NCI-H526 treated with DMSO at 0.1 percent for 48 hours (cell line): ENCODE measurements around the gene ANKRD63.

Experiments
- DNase-seq: peaks from one replicate; lab custom pipeline; 2025; lab: John Stamatoyannopoulos, UW

Gene ANKRD63

GRCh38 chr15:40313531-40314398, 30.9 kb upstream of the ANKRD63 start:
- peak; percentile 4 for DNase-seq

GRCh38 chr15:40312370-40313158, 29.7 kb upstream of the ANKRD63 start:
- no peak for DNase-seq

DNA sequence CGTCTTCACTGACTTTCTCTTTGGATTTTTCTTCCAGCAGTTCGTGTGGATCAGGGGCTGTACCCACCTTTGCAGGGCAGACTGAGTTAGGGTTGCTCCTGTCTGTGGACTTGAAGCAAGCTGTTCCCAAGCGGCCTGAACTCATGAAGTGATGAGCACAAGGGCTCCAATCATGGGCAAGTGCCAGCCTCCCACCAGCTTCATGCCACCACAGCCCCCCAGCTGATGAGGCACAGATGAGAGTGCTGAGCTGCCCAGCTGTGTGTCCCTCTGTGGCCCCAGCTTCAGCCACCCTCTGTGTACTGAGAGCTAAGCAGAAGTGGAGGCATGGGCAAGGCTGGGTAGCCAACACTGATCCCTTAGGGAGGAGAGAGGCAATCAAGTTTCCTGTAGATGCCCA, 28.1 kb upstream of the ANKRD63 start:
- DNase-seq: no peak

DNA sequence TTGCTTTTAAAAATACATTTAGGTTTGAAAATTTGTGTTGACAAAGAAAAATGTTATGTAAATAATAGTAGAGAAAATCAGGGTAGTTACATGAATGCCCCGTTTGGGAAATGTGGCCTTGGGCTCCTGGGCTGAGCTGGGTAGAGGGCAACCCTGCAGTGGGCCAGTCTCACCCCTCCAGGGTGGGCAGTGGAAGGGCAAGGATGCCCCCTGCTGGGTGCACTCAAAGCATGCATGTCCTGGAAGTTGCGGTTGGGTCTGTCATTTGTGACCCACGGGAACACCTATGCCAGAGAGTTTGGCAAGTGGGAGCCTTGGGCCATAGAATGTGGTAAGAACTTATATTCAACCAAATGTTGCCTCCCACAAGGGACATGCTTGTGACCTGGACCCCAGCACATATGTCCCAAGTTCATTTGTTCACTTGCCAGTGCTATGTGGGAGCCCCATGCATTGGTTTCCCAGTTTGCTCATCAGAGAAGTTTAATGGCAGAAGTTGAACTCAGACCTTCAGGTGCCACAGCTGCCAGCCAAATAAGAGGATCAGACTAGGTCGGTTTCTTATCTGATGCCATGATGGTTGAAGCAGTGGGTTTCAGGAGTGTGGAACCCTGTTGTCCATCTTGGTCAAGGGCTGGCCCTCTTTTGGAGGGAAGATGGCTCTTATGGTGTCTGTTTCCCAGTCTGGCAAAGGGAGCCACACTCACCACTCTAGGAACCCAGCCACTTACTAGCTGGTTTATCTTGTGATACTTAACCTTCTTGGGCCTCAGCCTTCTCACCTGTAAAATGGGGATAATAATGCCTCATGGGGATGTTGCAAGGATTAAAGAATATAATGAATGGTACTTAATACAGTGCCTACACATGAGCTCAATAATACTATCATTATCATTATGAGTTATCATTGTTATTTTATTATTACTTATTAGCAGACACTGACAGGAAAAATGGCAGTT, 27.4 kb upstream of the ANKRD63 start:
- no peak for DNase-seq

GRCh38 chr15:40309344-40309862, 26.5 kb upstream of the ANKRD63 start:
- DNase-seq: peak; percentile 7

DNA sequence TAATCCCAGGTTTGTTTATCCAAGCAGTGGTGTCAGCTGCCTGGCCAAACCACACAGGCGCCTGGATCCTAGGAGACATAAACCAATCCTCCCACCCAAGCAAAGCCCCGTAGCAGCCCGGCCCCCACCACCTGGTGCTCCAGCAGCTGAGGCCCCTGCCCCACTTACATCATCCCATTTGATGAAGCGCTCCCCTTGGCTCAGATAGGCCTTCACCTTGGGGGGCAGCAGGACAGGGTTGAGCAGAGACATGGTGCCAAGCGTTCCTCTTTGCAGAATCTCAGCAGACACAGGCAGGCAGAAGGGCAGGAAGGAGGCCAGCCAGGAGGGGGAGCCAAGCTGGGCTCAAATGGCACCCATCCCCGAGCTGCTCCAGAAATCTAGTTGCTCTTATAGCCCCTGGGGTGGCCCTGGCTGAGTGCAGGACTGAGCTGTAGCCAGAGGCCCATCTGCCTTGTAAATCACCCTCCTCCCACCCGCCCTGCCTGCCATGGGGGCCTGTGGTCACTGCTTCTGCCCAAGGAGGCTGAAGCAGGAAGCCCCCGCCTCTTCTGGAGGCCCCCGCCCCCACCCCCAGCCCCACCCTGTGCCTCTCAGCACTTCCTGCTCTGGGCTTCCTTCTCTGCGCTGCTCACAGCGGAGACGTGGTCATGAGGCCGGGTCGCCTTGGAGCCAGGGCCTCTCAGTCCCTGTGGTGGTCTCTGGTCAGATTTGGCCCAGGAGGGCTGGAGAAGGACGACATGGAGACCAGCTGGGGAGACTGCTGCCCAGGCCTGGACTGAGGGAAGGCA, 24.8 kb upstream of the ANKRD63 start, which contains the start of gene PLCB2:
Gene PLCB2, minus strand, starts transcription at position 515 of the 791 bp plus-strand sequence. Its CDS starts 263 bp downstream, at position 252.
- peak; percentile 51 for DNase-seq

DNA sequence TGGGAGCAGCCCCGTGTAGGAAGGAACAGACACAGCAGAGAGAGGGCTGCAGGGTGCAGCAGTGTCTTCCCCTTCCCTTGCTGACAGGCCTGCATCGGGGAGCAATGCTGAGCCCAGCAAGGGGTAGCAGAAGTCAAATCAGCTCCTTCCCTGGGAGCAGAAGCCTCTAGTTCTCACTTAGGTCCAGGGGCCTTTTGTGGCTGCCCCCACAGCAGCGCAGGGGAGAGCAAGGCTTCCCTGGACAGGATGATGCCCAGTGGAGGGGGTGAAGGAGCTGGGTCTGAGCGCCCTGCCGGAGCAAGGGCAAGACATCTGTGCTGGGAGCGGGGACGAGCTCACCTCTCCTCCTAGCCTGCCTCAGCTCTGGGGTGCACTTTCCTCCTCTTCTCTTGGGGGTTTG, 24.0 kb upstream of the ANKRD63 start:
- no peak for DNase-seq

DNA sequence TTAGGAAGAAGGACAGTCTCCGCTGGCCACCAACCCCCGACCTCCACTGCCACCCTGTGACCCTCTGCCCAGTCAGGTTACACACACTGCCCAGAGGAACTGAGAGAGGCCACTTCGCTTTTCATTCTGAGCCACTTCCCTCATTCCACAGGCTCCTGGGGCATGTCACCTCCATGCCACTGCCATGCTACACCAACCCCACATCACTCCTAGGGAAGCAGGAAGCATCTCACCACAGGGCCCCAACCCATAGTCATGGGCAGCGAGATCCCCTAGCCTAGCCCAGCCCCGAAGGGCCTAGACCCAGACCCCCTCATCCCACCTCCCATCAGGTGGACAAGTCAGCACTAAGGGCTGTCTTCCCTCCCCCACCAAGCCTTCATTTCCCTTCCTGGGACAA, 23.5 kb upstream of the ANKRD63 start:
- DNase-seq: no peak

- no peak for DNase-seq
Observed at GRCh38 chr15:40305281-40305680, 22.4 kb upstream of the ANKRD63 start.

DNA sequence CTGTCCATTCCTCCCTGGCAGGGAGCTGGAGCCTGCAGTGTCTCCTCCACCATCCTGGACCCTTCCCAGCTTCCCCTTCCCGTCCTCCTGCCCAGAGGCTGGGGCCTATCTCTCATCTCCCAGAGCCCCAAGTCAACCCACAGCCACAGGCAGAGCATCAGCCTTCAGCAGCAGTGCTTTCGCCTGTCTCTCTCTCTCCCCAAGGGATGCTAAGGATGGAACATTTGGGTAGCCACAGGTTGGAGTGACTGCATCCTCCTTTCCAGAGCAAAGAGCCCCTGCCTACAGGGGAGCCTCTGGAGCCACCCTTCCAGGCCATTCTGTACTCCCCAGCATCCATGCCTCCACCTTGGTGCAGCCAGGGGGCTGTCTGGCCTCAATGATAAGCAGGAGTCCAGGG, 20.7 kb upstream of the ANKRD63 start:
- no peak for DNase-seq

DNA sequence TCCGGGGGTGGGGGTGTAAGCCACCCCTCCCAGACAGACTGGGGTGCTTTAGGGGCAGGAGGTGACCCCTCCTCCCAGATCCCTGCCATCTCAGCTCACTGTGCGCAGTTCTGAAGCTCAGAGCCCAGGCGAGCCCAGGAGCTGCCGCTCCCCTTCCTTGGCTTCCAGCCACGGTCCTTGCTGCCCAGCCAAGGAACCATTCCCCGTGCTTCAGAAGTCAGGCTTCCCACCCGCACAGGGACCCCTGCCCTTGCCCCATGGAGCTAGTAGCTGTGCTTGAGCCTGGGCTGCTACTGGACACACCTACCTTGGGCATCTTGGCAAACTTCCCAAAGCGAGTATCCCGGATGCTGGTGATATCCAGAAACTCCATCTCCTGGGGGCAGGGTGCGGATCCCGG, 20.1 kb upstream of the ANKRD63 start:
- no peak for DNase-seq

GRCh38 chr15:40302288-40302886, 19.5 kb upstream of the ANKRD63 start:
- no peak for DNase-seq

DNA sequence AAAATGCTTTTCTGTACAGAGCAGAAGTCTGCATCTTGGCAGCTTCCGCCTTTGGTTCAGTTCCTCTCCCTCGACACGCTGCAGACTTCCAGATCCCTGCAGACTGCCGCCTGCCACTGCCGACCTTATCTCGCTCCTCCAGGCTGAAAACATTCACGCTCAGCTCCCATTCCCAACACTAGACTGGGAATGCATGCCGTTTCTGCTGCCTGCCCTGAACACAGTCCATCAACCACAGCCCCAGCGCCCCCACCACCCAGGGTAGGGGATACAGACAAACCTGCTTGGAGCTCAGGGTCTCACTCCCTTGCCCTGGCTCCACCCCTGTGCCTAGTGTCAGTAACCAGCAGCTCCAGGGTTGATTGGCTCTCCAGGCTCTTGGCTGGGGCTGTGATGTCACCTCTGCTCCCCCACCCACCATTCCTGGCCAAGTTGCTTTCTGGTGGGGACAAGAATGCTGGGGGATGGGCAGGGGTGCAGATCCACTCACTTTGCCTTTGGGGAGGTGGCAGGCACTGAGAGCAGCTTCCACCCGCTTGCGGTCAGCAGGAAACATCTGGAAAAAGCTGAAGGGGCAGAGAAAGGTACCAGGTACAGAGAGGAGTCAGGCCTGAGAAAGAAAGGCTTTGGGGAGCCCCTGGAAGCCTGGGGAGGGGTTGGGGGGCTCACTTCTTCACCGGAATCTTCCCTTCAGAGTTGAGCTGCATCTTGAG, 18.8 kb upstream of the ANKRD63 start:
- no peak for DNase-seq

DNA sequence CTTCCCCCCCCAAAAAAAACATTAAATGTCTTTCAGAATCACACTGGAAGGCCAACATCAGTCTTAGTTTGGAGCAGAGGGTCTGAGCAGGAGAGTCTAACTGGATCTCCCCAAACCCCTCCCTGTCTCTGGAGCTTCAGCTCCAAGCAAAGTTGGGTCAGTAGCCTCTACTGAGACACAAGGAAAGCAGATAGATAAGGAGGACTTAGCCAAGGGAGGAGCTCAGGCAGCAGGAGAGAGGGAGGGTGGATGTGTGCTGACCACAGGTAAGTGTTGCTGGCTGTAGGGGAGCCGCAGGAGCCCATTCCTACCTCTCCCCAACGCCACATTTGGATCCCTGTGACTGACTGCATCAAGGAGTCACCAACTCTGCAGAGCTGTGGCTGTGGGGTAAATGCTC, 17.9 kb upstream of the ANKRD63 start:
- DNase-seq: no peak

GRCh38 chr15:40300367-40300766, 17.5 kb upstream of the ANKRD63 start:
- DNase-seq: no peak

- DNase-seq: no peak
Observed at GRCh38 chr15:40298216-40298935, 15.5 kb upstream of the ANKRD63 start.

- DNase-seq: no peak
Observed at GRCh38 chr15:40297356-40297755, 14.5 kb upstream of the ANKRD63 start.

DNA sequence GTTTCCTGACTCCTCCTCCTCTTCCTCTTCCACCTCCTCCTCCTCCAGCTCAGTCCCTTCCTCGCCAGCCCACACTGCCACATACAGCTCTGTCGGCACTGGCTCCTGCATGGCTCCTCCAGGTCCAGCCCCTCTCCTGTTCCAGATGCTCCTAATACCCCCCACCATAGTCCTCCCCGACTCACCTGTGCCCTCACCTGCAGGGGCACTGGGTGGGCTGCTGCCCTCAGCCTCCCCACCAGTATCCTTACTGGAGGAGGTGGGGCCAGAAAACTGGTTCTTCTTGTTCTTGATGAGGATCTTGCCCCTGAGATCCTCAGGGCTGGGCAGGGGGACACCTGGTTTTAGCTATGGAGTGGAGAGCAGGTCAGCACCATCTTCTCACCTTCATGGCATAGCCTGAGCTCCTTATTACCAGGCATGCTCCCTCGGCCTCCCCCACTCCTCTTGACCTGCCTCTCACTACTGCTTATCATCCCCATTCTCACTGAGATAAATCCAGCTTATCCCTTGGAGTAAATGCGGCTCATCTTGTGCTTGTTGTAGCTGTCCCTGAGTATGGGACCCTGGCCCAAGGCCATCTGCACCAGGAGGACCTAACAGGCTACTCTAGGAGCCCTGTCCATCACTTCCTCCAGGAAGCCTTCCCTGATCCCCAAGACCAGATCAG, 13.8 kb upstream of the ANKRD63 start:
- DNase-seq: no peak
